ENCODE results near the gene COL8A1.

Gene COL8A1

GRCh38 chr3:99789011-99789721 is 150.8 kb downstream of the COL8A1 start:
- Histone ChIP-seq H3K36me3 (ENCODE audit: low read length) (no peaks in the 10 kb centered on the region), H3K9ac (ENCODE audit: low read length) (no peak overlapping the region), H3F3A (ENCODE audit: insufficient read depth) (no peaks in the 10 kb centered on the region), H3K79me2 (ENCODE audit: insufficient read depth, low read length) (no peaks in the 10 kb centered on the region), H3K9me3 (ENCODE audit: insufficient read depth, low read length) (no peaks in the 10 kb centered on the region), H4K20me1 (ENCODE audit: low read depth, low read length) (no peaks in the 10 kb centered on the region), H3K4me3 (ENCODE audit: insufficient read depth, low read length, poor library complexity, severe bottlenecking) (no peak overlapping the region), H3K27me3 (ENCODE audit: low read length) (no peaks in the 10 kb centered on the region; the same call in 1 of the 2 replicates), H3K4me2 (ENCODE audit: low read depth, low read length, poor library complexity, severe bottlenecking) (no peak overlapping the region), H3K27ac (ENCODE audit: low read depth, low read length) (no peak overlapping the region), H3K9me2 (replicated peaks; ENCODE audit: insufficient read depth, low read length) (no peaks in the 10 kb centered on the region), H2AFZ (ENCODE audit: low read depth, low read length, severe bottlenecking) (no peak overlapping the region)
- TF ChIP-seq CTCF (IDR thresholded peaks at IDR 0.05; ENCODE audit: insufficient read depth, low read length, poor library complexity, severe bottlenecking) (peak; percentile 15), EZH2phosphoT487 (conservative IDR thresholded peaks at IDR 0.05; ENCODE audit: low read length) (no peak)

- H3K9me3 ChIP-seq (ENCODE audit: insufficient read depth, low read length) = no peaks in the 10 kb centered on the region
- no peaks in the 10 kb centered on the region for H3K27me3 ChIP-seq (ENCODE audit: low read length)
- H3K79me2 ChIP-seq (ENCODE audit: insufficient read depth, low read length) = no peaks in the 10 kb centered on the region
- H3F3A ChIP-seq (ENCODE audit: insufficient read depth) = no peaks in the 10 kb centered on the region
- no peak overlapping the region for H3K9ac ChIP-seq (ENCODE audit: low read length)
- H3K27ac ChIP-seq (ENCODE audit: low read depth, low read length) = no peak overlapping the region
- TF ChIP-seq EZH2phosphoT487 (conservative IDR thresholded peaks at IDR 0.05; ENCODE audit: low read length) (no peak), CTCF (IDR thresholded peaks at IDR 0.05; ENCODE audit: insufficient read depth, low read length, poor library complexity, severe bottlenecking) (no peak)
- no peaks in the 10 kb centered on the region for H3K9me2 ChIP-seq (replicated peaks; ENCODE audit: insufficient read depth, low read length)
- H3K4me3 ChIP-seq (ENCODE audit: insufficient read depth, low read length, poor library complexity, severe bottlenecking) = no peak overlapping the region
- H3K36me3 ChIP-seq (ENCODE audit: low read length) = no peaks in the 10 kb centered on the region
- no peaks in the 10 kb centered on the region for H4K20me1 ChIP-seq (ENCODE audit: low read depth, low read length)
- no peak overlapping the region for H3K4me2 ChIP-seq (ENCODE audit: low read depth, low read length, poor library complexity, severe bottlenecking)
- H2AFZ ChIP-seq (ENCODE audit: low read depth, low read length, severe bottlenecking) = no peak overlapping the region
Measured at GRCh38 chr3:99794485-99794884, 156.1 kb downstream of the COL8A1 start.

GRCh38 chr3:99795573-99795972 is 157.2 kb downstream of the COL8A1 start:
- Histone ChIP-seq H3F3A (ENCODE audit: insufficient read depth) (no peaks in the 10 kb centered on the region), H2AFZ (ENCODE audit: low read depth, low read length, severe bottlenecking) (no peak overlapping the region), H3K27me3 (ENCODE audit: low read length) (no peaks in the 10 kb centered on the region), H4K20me1 (ENCODE audit: low read depth, low read length) (no peaks in the 10 kb centered on the region), H3K79me2 (ENCODE audit: insufficient read depth, low read length) (no peaks in the 10 kb centered on the region), H3K4me3 (ENCODE audit: insufficient read depth, low read length, poor library complexity, severe bottlenecking) (no peak overlapping the region), H3K36me3 (ENCODE audit: low read length) (no peaks in the 10 kb centered on the region), H3K9me2 (replicated peaks; ENCODE audit: insufficient read depth, low read length) (no peaks in the 10 kb centered on the region), H3K27ac (ENCODE audit: low read depth, low read length) (no peak overlapping the region), H3K4me2 (ENCODE audit: low read depth, low read length, poor library complexity, severe bottlenecking) (no peak overlapping the region), H3K9ac (ENCODE audit: low read length) (no peak overlapping the region), H3K9me3 (ENCODE audit: insufficient read depth, low read length) (no peaks in the 10 kb centered on the region)
- TF ChIP-seq EZH2phosphoT487 (conservative IDR thresholded peaks at IDR 0.05; ENCODE audit: low read length) = no peak
- no peak for TF ChIP-seq CTCF (IDR thresholded peaks at IDR 0.05; ENCODE audit: insufficient read depth, low read length, poor library complexity, severe bottlenecking)

Measured in SU-DHL-6 (cell line).